CD4-positive, CD25-positive, alpha-beta regulatory T cell (primary cell): ENCODE results near the gene TERF2IP. TPM values are rescaled to one million over a fixed set of nuclear protein-coding genes. Genes with fewer than 3 reads are reported as not detected.

ENCODE experiments used
- ATAC-seq, 2 donors: fragments of 150-1000 bp; cut with Tn5 transposase; one replicate each; pipeline ENCODE4 v1.10.0; 2021; ENCODE audit warnings: low read depth in 2 of 2, moderate number of reproducible peaks in 2 of 2, moderate library complexity in 1 of 2
- DNase-seq, 3 donors: peaks; one replicate each; pipeline versions ENCODE4 v3.0.0 to v3.0.0-alpha.2; 2012 to 2022; ENCODE audit warnings: mixed read lengths in 1 of 3
- H3K27ac ChIP-seq: one replicate; pipeline ENCODE4 v1.7.0; 2013; ENCODE audit warnings: mild to moderate bottlenecking, low read length; ENCODE audit not compliant: insufficient read depth, poor library complexity, severe bottlenecking
- H3K27me3 ChIP-seq: one replicate; pipeline ENCODE4 v1.7.0; 2013; ENCODE audit warnings: low read length; ENCODE audit not compliant: control insufficient read depth, insufficient read depth
- H3K36me3 ChIP-seq: one replicate; pipeline ENCODE4 v1.7.0; 2013; ENCODE audit warnings: mild to moderate bottlenecking, low read length, moderate library complexity; ENCODE audit not compliant: control insufficient read depth, insufficient read depth
- H3K4me1 ChIP-seq: 2 replicates; pipeline ENCODE4 v1.7.0; 2013; ENCODE audit warnings: mild to moderate bottlenecking, low read length; ENCODE audit not compliant: insufficient read depth, control insufficient read depth, poor library complexity, severe bottlenecking
- H3K4me3 ChIP-seq: one replicate; pipeline ENCODE4 v1.7.0; 2013; ENCODE audit warnings: low read depth, mild to moderate bottlenecking, low read length, moderate library complexity
- H3K9me3 ChIP-seq, 2 experiments: 1 replicate in 1 of 2; 2 replicates in 1 of 2; pipeline ENCODE4 v1.7.0; 2013; ENCODE audit warnings: low read length in 2 of 2, mild to moderate bottlenecking in 1 of 2, moderate library complexity in 1 of 2; ENCODE audit not compliant: control insufficient read depth in 2 of 2
- H3K27ac Mint-ChIP-seq, 3 donors: one replicate each; pipeline ENCODE4 v1.8.0; 2020 to 2022; ENCODE audit warnings: mild to moderate bottlenecking in 3 of 3, mixed read lengths in 3 of 3, moderate library complexity in 2 of 3
- H3K27me3 Mint-ChIP-seq: one replicate; pipeline ENCODE4 v1.8.0; 2022; ENCODE audit warnings: mild to moderate bottlenecking, mixed read lengths
- H3K36me3 Mint-ChIP-seq: one replicate; pipeline ENCODE4 v1.8.0; 2020; ENCODE audit warnings: mixed read lengths
- H3K4me1 Mint-ChIP-seq, 4 donors: one replicate each; pipeline ENCODE4 v1.8.0; 2020 to 2022; ENCODE audit warnings: mixed read lengths in 4 of 4, mild to moderate bottlenecking in 1 of 4
- H3K4me3 Mint-ChIP-seq, 4 donors: one replicate each; pipeline ENCODE4 v1.8.0; 2020 to 2022; ENCODE audit warnings: mild to moderate bottlenecking in 4 of 4, mixed read lengths in 4 of 4, moderate library complexity in 3 of 4
- H3K9me3 Mint-ChIP-seq, 7 donors: one replicate each; pipeline ENCODE4 v1.8.0; 2020 to 2022; ENCODE audit warnings: mixed read lengths in 7 of 7, mild to moderate bottlenecking in 3 of 7, moderate library complexity in 2 of 7
- polyA plus RNA-seq, 4 donors: library from polyadenylated mRNA; unstranded; fragments of 300-500 nt; fragmentation: Illumina TruSeq; gene quantifications; one replicate each; pipeline ENCODE4 v1.2.3, GENCODE V29; 2021
- total RNA-seq: library from RNA; stranded (reverse); gene quantifications from one replicate; pipeline ENCODE4 v1.2.3, GENCODE V29; 2022

TERF2IP gene
- total RNA-seq (133 TPM), polyA plus RNA-seq (100 to 1,000 TPM; 133 to 204 (median 162) TPM)

GRCh38 chr16:75647492-75648264 is at the start of gene TERF2IP, which contains the start of gene KARS1:
Gene TERF2IP (plus strand): TSS chr16:75647773. CDS start chr16:75647883, 110 bp downstream.
Gene KARS1 (minus strand): TSS chr16:75647665. CDS start chr16:75647639, 26 bp downstream.
- peak; percentile 88 to 89 for ATAC-seq
- Mint-ChIP-seq H3K27me3 (no peaks in the 10 kb centered on the region), H3K4me3 (peak within 1 kb of the TSS; percentile 98 to 100 (median 100)), H3K27ac (peak within 1 kb of the TSS; percentile 99 to 100 (median 99)), H3K4me1 (peaks cover 40 to 74% (median 57%) of the 10 kb centered on the region in 4 donors), H3K36me3 (peaks cover 28% of the 10 kb centered on the region), H3K9me3 (peaks cover 0 to 2% (median 0%) of the 10 kb centered on the region in 7 donors)
- H3K4me3 ChIP-seq: peak within 1 kb of the TSS; percentile 100
- H3K4me1 ChIP-seq: peaks cover 65% of the 10 kb centered on the region
- peaks cover 27% of the 10 kb centered on the region for H3K36me3 ChIP-seq
- H3K27me3 ChIP-seq: no peaks in the 10 kb centered on the region
- DNase-seq: peak; percentile 91 to 97 (median 95)
- peak within 1 kb of the TSS; percentile 97 for H3K27ac ChIP-seq
- no peaks in the 10 kb centered on the region for H3K9me3 ChIP-seq

- peaks cover 59% of the 10 kb centered on the region for H3K36me3 ChIP-seq
- DNase-seq (no peak), ATAC-seq (no peak)
- Mint-ChIP-seq H3K36me3 (peaks cover 56% of the 10 kb centered on the region), H3K9me3 (peaks cover 0 to 14% (median 0%) of the 10 kb centered on the region in 7 donors), H3K27me3 (no peaks in the 10 kb centered on the region), H3K4me1 (peaks cover 0 to 2% (median 1%) of the 10 kb centered on the region in 4 donors), H3K27ac (peak overlapping the region in 2 of 3 donors; percentile 14 to 38), H3K4me3 (no peak overlapping the region)
- H3K4me3 ChIP-seq: no peak overlapping the region
- peaks cover 5 to 10% of the 10 kb centered on the region in 2 experiments for H3K9me3 ChIP-seq
- H3K4me1 ChIP-seq: no peaks in the 10 kb centered on the region
- no peaks in the 10 kb centered on the region for H3K27me3 ChIP-seq
- H3K27ac ChIP-seq: no peak overlapping the region
Observed at GRCh38 chr16:75599452-75600277, 47.9 kb upstream of the TERF2IP start.

- no peaks in the 10 kb centered on the region for H3K27me3 ChIP-seq
- peaks cover 69% of the 10 kb centered on the region for H3K36me3 ChIP-seq
- no peaks in the 10 kb centered on the region for H3K4me1 ChIP-seq
- Mint-ChIP-seq H3K27ac (no peak overlapping the region), H3K4me3 (no peak overlapping the region), H3K36me3 (peaks cover 56% of the 10 kb centered on the region), H3K4me1 (peaks cover 0 to 6% (median 4%) of the 10 kb centered on the region in 4 donors), H3K27me3 (no peaks in the 10 kb centered on the region), H3K9me3 (peaks cover 0 to 14% (median 0%) of the 10 kb centered on the region in 7 donors)
- DNase-seq: no peak
- H3K9me3 ChIP-seq: peaks cover 5 to 10% of the 10 kb centered on the region in 2 experiments
- no peak for ATAC-seq
- H3K4me3 ChIP-seq: no peak overlapping the region
- no peak overlapping the region for H3K27ac ChIP-seq
Observed at GRCh38 chr16:75603241-75603640, 44.3 kb upstream of the TERF2IP start.

DNA sequence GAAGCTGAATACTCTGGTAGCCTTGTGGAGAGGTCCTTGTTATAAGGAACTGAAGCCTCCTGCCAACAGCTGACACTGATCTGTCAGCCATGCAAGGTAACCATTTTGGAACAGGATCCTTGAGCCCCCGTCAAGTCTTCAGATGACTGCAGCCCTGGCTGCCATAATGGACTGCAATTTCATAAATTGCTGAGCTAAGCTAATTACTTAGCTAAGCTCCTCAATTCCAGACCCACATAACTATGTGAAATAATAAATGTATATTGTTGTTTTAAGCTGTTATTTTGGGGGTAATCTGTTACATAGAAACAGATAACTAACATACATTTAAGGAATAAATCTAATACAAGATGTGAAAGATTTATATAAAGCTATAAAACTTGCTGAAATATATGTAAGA is 41.1 kb upstream of the TERF2IP start:
- Histone ChIP-seq H3K4me3 (no peak overlapping the region), H3K4me1 (no peaks in the 10 kb centered on the region), H3K27me3 (no peaks in the 10 kb centered on the region), H3K27ac (no peak overlapping the region), H3K36me3 (peaks cover 78% of the 10 kb centered on the region), H3K9me3 (peaks cover 5 to 10% of the 10 kb centered on the region in 2 experiments)
- no peak overlapping the region for H3K27ac Mint-ChIP-seq
- H3K36me3 Mint-ChIP-seq: peaks cover 51% of the 10 kb centered on the region
- H3K27me3 Mint-ChIP-seq: no peaks in the 10 kb centered on the region
- H3K4me3 Mint-ChIP-seq: no peak overlapping the region
- peaks cover 2 to 10% (median 6%) of the 10 kb centered on the region in 4 donors for H3K4me1 Mint-ChIP-seq
- ATAC-seq (no peak), DNase-seq (no peak)
- peaks cover 0 to 14% (median 2%) of the 10 kb centered on the region in 7 donors for H3K9me3 Mint-ChIP-seq

GRCh38 chr16:75614066-75614897 is 33.3 kb upstream of the TERF2IP start:
- Mint-ChIP-seq H3K4me3 (no peak overlapping the region), H3K9me3 (peaks cover 0 to 3% (median 0%) of the 10 kb centered on the region in 7 donors), H3K4me1 (peaks cover 5 to 51% (median 30%) of the 10 kb centered on the region in 4 donors), H3K27me3 (no peaks in the 10 kb centered on the region), H3K27ac (peak overlapping the region in 2 of 3 donors; percentile 44 to 79), H3K36me3 (peaks cover 44% of the 10 kb centered on the region)
- Histone ChIP-seq H3K4me1 (peaks cover 24% of the 10 kb centered on the region), H3K9me3 (no peaks in the 10 kb centered on the region), H3K27ac (no peak overlapping the region), H3K27me3 (no peaks in the 10 kb centered on the region), H3K36me3 (peaks cover 60% of the 10 kb centered on the region), H3K4me3 (peak overlapping the region; percentile 37)
- no peak for ATAC-seq
- no peak for DNase-seq

DNA sequence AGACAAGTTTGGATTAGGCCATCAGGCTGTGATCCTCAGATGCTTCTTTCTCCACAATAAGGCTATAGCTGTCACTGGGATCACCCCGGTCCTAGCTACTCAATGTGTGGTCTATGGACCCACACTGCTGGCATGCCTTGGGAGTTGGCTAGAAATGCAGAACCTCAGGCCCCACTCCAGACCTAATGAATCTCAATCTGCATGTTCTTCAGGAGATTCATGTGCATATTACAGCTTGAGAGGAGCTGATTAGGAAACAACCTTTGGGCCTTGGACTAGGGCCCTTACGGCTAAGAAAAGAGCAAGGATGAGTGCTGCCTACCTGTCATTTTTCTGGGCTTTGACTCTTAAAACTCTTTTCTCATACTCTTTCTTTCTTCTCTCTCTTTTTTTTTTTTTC is 32.0 kb upstream of the TERF2IP start:
- Mint-ChIP-seq H3K4me1 (peaks cover 5 to 51% (median 32%) of the 10 kb centered on the region in 4 donors), H3K4me3 (peak overlapping the region in 3 of 4 donors; percentile 47 to 76 (median 64)), H3K27me3 (no peaks in the 10 kb centered on the region), H3K27ac (peak overlapping the region; percentile 91 to 96 (median 96)), H3K36me3 (peaks cover 44% of the 10 kb centered on the region), H3K9me3 (no peaks in the 10 kb centered on the region)
- ATAC-seq: no peak
- Histone ChIP-seq H3K4me1 (peaks cover 27% of the 10 kb centered on the region), H3K27ac (peak overlapping the region; percentile 77), H3K4me3 (peak overlapping the region; percentile 55), H3K27me3 (no peaks in the 10 kb centered on the region), H3K36me3 (peaks cover 58% of the 10 kb centered on the region), H3K9me3 (no peaks in the 10 kb centered on the region)
- DNase-seq: no peak
